Right lung (tissue), 5 donors: ENCODE data around the gene ZNF280D. TPM values are rescaled to one million over a fixed set of nuclear protein-coding genes. Genes with fewer than 3 reads are reported as not detected.

ENCODE experiments used
- DNase-seq, 2 donors: peaks; one replicate each; pipeline ENCODE4 v3.0.0-alpha.2; 2013
- polyA plus RNA-seq, 5 donors: library from polyadenylated mRNA; unstranded; fragments of 120-200 nt; gene quantifications; one replicate each; pipeline versions ENCODE4 v1.2.1 to v1.2.3, GENCODE V29; 2013; ENCODE audit warnings: inconsistent platforms in 1 of 5, low replicate concordance in 1 of 5; ENCODE audit not compliant: insufficient read length in 5 of 5, insufficient read depth in 1 of 5

ZNF280D gene
- polyA plus RNA-seq, 5 donors = 57.2 to 95.9 (median 83.9) TPM

DNA sequence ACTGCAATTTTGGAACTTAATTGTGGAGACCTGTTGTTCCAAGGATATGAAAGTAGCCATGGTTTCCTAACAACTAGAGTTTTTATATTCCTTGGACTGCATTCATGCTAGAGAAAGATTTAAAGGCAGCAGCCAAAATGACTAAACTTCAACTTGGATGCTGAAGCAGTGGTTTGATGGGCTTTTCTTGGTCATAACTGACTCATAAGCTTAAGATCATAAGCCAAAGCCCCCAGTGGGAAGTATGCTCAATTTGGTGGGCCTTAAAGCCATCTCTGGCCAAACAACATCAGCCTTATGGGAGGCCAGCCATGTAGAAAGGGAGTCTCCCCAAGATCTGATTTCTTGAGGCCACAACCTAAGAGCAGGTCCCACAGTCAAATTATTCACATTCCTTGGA, 80.2 kb downstream of the ZNF280D start:
- no peak for DNase-seq

DNA sequence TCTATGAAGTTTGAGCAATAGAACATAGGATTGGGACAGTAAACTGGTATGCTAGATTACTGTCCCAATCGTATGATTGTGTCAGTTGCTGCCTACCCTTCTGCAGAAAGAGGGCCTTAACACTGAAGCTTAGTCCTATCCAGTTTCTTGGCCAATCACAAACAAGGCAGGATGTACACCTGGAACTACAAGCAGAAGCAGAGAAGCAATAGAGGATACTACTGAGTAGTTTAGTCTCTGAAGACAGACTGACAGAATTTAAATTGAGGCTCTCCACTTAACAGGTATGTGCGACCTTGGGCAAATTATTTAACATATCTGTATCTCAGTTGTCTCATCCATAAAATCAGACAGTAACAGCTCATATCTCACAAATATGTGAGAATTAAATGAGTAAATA, 85.0 kb downstream of the ZNF280D start:
- DNase-seq = no peak

DNA sequence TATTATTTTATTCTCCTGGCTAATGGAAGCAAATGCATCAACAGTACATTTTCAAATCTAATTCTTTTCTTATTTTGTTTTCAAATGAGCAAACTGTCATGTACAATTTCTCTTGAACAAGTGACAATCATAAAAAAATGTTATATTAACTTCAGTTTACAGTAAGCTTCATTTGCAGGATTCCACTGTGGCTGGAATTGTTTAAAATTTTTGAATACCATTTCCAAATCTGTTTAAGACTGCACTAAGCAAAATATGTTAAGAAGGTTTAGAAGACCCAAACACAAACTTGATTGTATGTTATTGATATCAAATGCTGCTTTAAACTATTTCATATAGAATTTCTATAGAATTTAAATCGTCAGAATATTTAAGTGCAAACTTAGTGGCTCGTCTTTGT, 92.8 kb downstream of the ZNF280D start:
- DNase-seq = no peak

DNA sequence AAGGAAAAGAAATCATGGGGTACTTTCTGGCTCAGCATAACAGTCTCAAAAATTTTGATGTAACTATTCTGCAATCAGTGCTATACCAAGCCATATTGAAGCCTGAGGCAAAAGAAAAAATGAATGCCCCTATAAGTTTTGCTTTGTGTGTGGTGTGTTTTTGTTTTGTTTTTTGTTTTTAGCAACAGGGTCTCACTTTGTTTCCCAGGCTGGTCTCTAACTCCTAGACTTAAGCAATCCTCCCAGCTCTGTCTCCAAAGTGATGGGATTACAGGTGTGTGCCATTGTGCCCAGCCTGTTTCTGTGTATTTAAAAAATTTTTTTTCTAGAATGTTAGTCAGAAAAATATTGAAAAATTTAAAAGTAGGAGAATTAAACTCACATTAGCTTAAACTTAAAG, 93.2 kb downstream of the ZNF280D start:
- no peak for DNase-seq

DNA sequence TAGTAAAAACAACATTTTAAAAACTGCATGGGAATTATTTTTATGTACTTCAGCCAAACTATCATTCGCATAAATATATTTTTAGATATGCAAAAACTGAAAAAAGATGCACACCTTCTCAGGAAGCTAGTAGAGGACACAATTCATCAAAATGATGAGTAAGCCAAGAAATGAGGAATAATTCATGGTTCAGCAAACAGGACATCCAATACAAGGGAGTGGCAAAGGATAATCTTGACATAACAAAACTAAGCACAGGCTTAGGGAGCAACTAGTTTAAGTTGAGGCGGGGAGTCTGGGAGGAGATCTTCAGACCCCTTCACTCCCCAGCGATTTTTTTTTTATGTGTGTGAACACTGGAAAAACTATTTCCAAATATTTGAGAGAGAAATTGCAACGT, 93.7 kb downstream of the ZNF280D start:
- DNase-seq = no peak

DNA sequence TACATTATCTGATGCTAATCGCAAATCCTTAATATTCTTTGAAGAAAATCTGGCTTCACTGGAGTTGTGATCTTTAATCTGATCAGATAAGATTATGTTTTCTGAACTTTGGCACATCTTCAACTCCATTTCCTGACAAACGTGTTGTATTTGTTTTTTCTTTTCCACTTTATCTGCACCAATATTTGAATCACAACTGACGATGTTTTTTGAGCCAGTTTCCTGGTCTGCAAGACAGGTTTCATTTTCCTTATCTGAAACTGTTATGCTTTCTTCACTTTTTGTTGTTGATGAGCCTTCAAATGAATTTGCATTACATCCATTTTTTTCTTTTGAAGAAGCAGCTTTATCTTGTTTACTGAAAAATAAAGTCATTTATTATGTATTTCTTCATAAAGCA, 101.5 kb downstream of the ZNF280D start:
- DNase-seq = no peak

DNA sequence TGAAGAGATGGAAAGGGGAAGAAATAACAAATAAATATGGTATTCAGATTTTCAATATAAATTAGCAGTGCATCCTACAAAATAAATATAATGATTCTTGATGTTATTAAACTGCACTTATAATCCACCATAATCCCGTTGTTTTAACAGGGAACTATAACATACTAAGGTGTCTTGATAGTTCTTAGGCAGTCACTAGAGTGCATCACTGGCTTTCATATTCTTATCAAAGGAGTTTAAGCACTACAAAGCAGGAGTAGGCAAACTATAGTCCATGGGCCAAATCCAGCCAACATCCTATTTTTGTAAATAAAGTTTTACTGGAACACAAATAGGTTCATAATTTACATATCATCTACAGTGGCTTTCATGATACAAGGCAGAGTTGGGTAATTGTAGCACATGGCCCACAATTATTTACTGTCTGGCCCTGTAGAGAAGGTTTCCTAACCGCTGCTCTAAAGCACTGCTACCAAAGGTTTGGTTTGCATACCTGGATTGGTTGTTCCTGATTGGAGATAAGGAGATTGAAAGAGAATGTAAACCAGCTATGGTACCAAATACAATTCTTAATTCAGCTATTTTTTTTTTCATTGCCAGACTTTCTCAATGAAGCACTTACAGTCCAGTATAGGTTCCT, 104.3 kb downstream of the ZNF280D start:
- no peak for DNase-seq

DNA sequence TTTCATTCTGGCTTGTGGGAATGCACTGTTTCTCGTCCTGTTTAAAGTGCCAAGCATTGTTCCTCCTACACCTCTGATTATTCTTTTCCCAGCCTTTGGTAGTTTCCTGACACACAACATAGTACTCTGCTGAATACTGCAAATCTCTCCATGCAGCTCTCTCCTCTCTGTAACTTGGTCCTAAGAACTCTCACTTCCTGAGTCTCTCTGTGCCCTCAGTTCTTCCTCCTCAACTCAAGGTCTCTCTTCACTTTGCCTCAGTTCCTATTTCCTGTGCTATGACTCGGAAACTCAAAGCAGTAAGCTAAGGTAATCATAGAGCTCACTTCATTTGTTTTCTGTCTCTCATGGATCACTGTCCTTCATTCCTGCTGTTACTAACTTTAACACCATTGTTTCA, 113.4 kb downstream of the ZNF280D start:
- DNase-seq = no peak

DNA sequence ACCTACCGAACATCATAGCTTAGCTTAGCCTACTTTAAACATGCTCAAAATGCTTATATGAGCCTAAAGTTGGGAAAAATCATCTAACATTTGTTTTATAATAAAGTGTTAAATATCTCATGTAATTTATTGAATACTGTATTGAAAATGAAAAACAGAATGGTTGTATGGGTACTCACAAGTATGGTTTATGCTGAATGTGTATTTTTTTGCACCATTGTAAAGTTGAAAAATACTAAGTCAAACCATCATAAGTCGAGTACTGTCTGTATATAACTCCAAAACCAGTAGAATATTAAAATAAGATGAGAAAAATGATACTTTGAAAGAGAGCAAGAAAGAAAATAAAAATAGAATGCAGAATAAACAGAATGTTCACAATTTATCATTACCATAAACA, 115.7 kb downstream of the ZNF280D start:
- DNase-seq = no peak

DNA sequence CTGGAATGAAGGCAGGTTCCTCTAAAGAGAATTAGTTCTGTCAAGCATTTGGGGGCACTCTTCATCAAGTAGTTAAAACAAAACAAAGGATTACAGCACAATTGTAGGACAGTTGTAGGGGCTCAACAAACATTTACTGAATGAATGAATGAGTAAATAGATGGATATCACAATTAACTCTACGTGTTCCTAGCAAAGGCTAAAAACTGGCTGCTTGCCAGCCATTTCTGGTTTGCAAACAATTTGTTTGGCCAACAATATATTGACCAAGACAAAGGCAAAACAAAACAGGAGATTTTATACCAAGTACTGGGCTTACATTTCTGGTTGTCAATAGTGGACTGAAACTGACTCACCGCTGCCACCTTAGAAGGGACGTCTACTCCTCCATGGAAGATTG, 116.8 kb downstream of the ZNF280D start:
- no peak for DNase-seq

DNA sequence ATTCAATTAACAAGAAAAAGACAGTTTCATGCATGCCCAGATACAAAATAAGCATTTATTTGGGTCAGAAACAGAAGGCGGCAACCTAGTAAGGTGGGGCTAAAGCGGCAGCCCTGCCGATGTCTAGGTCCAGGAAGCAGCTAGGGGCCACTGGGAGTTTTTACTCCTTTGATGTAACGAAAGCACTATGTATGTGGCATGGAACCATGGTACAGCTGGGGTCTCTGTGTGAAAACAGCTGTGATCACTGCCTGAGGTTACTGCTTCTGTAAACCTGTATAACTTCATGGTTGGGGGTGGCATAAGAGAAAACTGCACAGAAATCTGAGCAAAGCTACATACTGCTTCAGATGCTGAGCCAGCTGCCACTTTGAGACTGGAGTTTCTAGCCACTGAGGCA, 119.5 kb downstream of the ZNF280D start:
- no peak for DNase-seq

DNA sequence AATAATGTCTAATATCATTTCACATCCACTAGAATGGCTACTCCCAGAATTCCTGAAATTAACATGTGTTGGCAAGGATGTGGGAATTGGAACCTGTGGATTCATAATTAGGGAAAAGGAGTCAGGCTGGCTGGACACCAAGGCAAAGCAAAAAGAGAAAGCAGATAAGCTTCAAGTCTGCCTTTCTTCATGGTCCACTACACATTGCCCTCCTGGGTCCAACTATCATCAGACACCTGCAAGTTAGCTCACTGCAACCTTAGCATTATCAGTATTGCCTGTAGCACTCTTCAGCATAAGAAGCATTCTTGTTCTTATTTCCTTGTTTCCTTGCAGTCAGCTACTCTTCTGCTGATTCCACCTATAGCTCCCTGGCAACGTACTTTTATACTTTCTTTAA, 124.3 kb downstream of the ZNF280D start:
- no peak for DNase-seq

DNA sequence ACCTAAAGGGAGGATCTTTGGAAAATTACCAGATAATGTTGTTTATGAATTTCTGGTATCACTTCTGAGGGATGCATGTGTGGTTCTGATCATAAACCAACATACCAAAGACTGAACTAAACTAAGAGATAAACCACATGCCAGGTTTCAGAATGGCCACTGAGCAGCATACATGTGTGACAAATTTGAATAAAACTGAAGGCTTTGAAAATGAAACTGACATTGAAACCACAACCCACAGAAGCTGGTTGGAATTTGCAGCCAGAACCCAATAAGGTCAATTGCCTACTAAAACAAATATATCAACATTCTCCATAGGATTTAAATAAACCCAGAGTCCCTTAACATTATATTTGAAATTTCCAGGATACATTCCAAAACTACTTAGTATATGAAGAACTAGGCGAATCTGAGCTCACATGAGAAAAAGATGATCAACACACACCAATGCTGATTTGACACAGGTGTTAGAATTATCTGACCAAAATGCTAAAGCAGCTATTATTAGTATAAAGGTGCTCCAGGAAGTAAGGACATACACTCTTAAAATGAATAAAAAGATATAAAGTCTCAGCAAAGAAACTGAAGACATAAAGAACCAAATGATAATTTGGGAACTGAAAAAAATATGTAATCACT, 125.0 kb downstream of the ZNF280D start:
- no peak for DNase-seq

DNA sequence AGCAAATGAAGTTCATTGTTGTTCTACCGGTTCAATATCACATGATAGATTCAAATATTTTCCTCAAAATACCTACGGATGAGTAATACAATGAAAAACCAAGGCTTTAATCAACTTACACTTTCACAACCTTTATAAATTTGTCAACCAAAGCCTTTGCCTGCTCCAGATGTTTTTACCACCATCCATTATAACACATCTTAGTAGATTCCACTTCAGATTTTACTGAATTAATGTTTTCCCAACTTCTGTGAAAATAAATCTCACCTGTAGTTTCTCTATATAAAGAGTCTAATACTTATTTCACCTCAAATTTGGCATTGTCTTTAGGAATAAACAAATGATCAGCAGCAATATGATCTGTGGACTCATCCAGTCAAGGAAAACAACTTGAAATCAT, 131.1 kb downstream of the ZNF280D start:
- no peak for DNase-seq

DNA sequence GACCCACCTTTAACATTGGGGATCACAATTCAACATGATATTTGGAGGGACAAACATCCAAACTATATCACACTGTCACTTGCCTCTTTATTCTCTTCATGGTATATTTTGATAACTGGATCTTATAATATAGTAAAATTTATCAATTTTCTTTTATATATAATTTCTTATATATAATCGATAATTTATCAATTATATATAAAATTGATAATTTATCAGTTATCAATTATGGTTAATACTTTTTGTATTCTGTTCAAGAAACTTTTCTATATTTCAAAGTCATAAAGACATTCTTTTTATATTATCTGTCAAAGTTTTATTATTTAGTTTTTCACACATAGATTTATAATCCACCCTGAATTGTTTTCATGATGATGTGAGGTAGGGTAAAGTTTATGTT, 132.9 kb downstream of the ZNF280D start:
- DNase-seq = no peak

DNA sequence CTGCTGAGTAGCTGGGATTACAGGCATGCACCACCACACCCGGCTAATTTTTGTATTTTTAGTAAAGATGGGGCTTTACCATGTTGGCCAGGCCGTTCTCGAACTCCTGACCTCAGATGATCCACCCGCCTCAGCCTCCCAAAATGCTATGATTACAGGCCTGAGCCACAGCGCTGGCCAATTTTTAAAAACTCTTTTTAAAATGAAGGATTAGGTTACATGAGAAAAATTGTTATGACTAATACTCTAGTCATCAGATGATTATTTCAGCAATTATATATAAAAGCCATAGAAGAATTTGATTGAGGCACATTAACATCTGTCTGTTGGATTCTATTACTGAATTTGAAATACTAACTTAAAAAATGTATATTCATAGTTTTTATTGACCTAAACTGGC, 134.3 kb downstream of the ZNF280D start:
- DNase-seq = no peak

DNA sequence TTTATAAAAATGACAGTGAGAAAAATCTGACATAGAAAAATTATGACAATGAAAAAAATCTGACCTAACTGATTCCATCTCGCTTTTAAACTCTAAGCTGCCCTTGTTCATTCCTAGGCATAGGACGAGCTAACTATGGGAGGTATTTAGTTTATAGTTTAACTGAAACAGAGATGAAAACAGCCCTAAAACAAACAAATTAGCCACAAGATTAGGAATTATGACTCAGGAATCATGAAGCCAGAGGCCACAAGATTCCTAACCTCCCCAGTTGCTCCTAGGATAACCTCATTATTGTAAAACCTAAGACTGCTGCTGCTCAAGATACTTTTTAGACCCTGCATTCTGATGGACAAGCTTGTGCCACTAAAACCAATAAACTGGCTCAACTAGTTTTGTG, 145.6 kb downstream of the ZNF280D start:
- no peak for DNase-seq

DNA sequence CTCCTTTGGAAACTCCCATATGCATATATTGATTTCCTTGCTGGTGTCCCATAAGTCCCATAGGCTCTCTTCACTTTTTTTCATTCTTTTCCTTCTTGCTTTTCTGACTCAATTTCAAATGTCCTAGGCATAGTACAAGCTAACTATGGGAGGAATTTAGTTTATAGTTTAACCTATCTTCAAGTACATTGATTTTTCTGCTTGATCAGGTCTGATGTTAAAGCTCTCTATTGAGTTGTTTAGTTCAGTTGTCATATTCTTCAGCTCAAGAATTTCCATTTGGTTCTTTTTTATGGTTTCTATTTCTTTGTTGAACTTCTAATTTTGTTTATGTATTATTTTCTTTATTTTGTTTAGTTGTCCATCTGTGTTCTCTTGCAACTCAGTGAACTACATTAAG, 147.1 kb downstream of the ZNF280D start:
- no peak for DNase-seq

DNA sequence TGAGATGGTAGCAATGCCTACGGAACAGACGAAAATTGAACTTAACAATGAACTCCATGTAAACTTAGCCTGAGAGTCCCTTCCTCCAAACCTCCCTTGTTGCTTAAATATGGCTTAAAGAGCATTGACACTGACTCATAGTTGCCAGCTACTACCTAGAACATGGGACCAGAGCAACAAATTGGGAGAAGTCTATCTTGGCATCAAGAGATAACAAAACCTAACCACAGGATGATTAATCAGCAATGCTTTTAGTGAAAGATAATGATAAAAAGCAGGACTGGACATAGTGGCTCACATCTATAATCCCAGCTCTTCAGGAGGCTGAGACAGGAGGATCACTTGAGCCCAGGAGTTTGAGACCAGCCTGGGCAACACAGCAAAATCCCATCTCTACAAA, 150.5 kb downstream of the ZNF280D start:
- DNase-seq = peak in 1 of 2 donors; percentile 0

Other genes starting within 250 kb of the ZNF280D start
- 100 to 1,000 TPM in 4 of 5 donors, 10 to 100 TPM in 1; 84.2 to 169 (median 148) TPM for gene TCF12, start 185.1 kb upstream of the ZNF280D start, polyA plus RNA-seq